Testis (tissue), 3 donors: ENCODE results near the gene PEX6. TPM values are rescaled to one million over a fixed set of nuclear protein-coding genes. Genes with fewer than 3 reads are reported as not detected.
A peak's percentile ranks its signal among the peaks of the same experiment; 100 is the strongest.

Experiments used
- DNase-seq: peaks from one replicate; pipeline ENCODE4 v3.0.0-alpha.2; 2019
- H3K27ac ChIP-seq, 2 donors: fragments of 200-600 bp; sonication (generic); one replicate each; pipeline ENCODE4 v1.5.1; 2019
- H3K27me3 ChIP-seq: fragments of 200-600 bp; sonication (generic); one replicate; pipeline ENCODE4 v1.5.1; 2019
- H3K36me3 ChIP-seq: fragments of 200-600 bp; sonication (generic); one replicate; pipeline ENCODE4 v1.5.1; 2017; ENCODE audit warnings: low read depth; ENCODE audit errors: missing control alignments
- H3K4me1 ChIP-seq: fragments of 200-600 bp; sonication (generic); one replicate; pipeline ENCODE4 v1.5.1; 2019
- H3K4me3 ChIP-seq, 2 donors: fragments of 200-600 bp; sonication (generic); one replicate each; pipeline ENCODE4 v1.5.1; 2017 to 2019
- H3K9me3 ChIP-seq: fragments of 200-600 bp; sonication (generic); one replicate; pipeline ENCODE4 v1.5.1; 2017
- POLR2A ChIP-seq: fragments of 450-650 bp; IDR thresholded peaks from one replicate; pipeline ENCODE4 v1.6.1; 2017; ENCODE audit warnings: antibody characterized with exemption, mild to moderate bottlenecking, moderate library complexity
- WGBS, 2 donors: methylation state at CpG; one replicate each; pipeline ENCODE4 v1.1.5; 2018; 5-methylcytosine and 5-hydroxymethylcytosine counted together
- intact Hi-C: fragments of 100-400 bp; cut with DNase I; formaldehyde crosslinking; loops from one replicate; pipeline ENCODE4 v1.15.1; 2023; ENCODE audit warnings: low total_unique reads
- polyA plus RNA-seq: library from polyadenylated mRNA; stranded (reverse); fragments of 350-450 nt; fragmentation: Illumina TruSeq; extraction: RNeasy Lipid Tissue Mini Kit (QIAGEN cat#74804); gene quantifications from one replicate; pipeline ENCODE4 v1.2.3, GENCODE V29; 2014; ENCODE audit warnings: low read depth, low replicate concordance; ENCODE audit not compliant: insufficient read depth
- total RNA-seq, 2 donors: library from RNA; depleted of rRNA; stranded (reverse); fragments of >200 nt; gene quantifications; one replicate each; pipeline ENCODE4 v1.2.3, GENCODE V29; 2016
- TF ChIP-seq, protein P1 (sequence below), 3 experiments: fragments of 450-650 bp in 2 of 3; fragments of 200-600 bp in 1 of 3; sonication (generic) in 1 of 3; IDR thresholded peaks; one replicate each; pipeline ENCODE4 v1.5.1; 2016 to 2019; ENCODE audit warnings: antibody characterized with exemption in 3 of 3, mild to moderate bottlenecking in 2 of 3, moderate library complexity in 1 of 3

The PEX6 gene
- total and polyA plus RNA-seq, 3 donors from 2014 or later: 15.3 to 50.4 (median 22.5) TPM

- H3K36me3 ChIP-seq: no peaks in the 10 kb centered on the region
- DNase-seq: no peak
- TF ChIP-seq, protein P1, sequence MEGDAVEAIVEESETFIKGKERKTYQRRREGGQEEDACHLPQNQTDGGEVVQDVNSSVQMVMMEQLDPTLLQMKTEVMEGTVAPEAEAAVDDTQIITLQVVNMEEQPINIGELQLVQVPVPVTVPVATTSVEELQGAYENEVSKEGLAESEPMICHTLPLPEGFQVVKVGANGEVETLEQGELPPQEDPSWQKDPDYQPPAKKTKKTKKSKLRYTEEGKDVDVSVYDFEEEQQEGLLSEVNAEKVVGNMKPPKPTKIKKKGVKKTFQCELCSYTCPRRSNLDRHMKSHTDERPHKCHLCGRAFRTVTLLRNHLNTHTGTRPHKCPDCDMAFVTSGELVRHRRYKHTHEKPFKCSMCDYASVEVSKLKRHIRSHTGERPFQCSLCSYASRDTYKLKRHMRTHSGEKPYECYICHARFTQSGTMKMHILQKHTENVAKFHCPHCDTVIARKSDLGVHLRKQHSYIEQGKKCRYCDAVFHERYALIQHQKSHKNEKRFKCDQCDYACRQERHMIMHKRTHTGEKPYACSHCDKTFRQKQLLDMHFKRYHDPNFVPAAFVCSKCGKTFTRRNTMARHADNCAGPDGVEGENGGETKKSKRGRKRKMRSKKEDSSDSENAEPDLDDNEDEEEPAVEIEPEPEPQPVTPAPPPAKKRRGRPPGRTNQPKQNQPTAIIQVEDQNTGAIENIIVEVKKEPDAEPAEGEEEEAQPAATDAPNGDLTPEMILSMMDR (IDR thresholded peaks at IDR 0.05): no peak
- no peak for TF ChIP-seq POLR2A
- H3K4me3 ChIP-seq: peak overlapping the region; percentile 84 to 92
- intact Hi-C loops: no loop called here
- H3K4me1 ChIP-seq: peaks cover 17% of the 10 kb centered on the region
- 36 to 40% methylated on average over 5 of the region's 5 CpGs for WGBS, 2 donors
- no peaks in the 10 kb centered on the region for H3K27me3 ChIP-seq
- no peaks in the 10 kb centered on the region for H3K9me3 ChIP-seq
- peak overlapping the region; percentile 40 to 88 for H3K27ac ChIP-seq
Observed at GRCh38 chr6:43020847-43021246, 41.9 kb upstream of the PEX6 start.

DNA sequence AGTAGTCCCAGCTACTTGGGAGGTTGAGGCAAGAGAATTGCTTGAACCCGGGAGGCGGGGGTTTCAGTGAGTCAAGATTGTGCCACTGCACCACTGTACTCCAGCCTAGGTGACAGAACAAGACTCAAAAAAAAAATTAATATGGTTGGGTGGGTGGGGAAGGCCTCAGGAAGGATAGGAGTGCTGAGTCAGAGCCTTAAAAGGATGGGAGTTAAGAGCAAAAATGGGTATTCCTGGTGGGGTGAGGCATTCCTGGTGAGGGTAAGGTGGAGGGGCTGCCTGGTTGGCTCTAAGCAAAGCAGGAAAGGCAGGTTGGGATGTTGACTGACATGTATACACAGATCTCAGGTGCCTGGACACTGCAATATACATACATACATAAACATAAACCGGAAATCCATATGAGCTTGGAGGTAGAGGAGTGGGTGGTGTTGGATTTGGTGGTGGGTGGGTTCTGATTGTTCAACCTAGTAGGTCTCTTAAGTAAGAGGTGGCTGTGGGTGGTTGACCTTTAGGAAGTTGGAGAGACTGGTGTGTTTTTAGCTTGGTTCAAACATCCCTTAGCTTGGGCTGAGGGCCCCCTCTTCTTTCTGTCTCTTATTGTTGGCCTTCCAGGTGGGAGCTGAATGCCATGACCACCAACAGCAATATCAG lies 41.2 kb upstream of the PEX6 start:
- Histone ChIP-seq H3K36me3 (no peaks in the 10 kb centered on the region), H3K4me1 (peaks cover 23% of the 10 kb centered on the region), H3K9me3 (no peaks in the 10 kb centered on the region), H3K27me3 (no peaks in the 10 kb centered on the region), H3K4me3 (no peak overlapping the region), H3K27ac (peak overlapping the region in 1 of 2 donors; percentile 88)
- TF ChIP-seq POLR2A: no peak
- TF ChIP-seq, protein P1 (IDR thresholded peaks at IDR 0.05): no peak
- intact Hi-C loops: no loop called here
- 95 to 100% methylated on average over 3 of the region's 3 CpGs for WGBS, 2 donors
- DNase-seq: no peak

DNA sequence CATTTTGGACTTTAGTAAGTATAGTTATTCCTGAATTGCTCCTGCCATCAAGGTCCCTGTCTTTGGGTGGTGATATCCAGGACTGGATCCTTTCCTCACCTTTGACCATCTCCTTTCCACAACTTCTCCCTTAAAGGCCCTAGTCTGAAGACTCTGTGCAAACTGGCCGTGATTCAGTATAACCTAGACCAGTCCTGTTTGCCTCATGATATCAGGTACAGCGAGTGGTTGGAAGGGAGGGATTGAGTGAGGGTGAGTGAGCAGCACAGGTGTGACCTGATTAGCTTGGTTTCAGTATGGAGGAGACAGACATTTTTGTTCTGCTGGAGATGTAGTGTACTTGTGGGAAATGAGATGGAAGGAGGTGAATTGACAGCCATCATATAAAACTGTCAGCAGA lies 40.2 kb upstream of the PEX6 start:
- DNase-seq: no peak
- H3K27ac ChIP-seq: no peak overlapping the region
- H3K4me3 ChIP-seq: no peak overlapping the region
- 85 to 86% methylated on average over 2 of the region's 2 CpGs for WGBS, 2 donors
- intact Hi-C loops: no loop called here
- no peak for TF ChIP-seq POLR2A
- TF ChIP-seq, protein P1 (IDR thresholded peaks at IDR 0.05): no peak
- no peaks in the 10 kb centered on the region for H3K36me3 ChIP-seq
- no peaks in the 10 kb centered on the region for H3K9me3 ChIP-seq
- H3K27me3 ChIP-seq: no peaks in the 10 kb centered on the region
- H3K4me1 ChIP-seq: peaks cover 29% of the 10 kb centered on the region

GRCh38 chr6:43016943-43017334 lies 38.0 kb upstream of the PEX6 start:
- Histone ChIP-seq H3K4me3 (no peak overlapping the region), H3K4me1 (peaks cover 37% of the 10 kb centered on the region), H3K27me3 (no peaks in the 10 kb centered on the region), H3K27ac (peak overlapping the region; percentile 3 to 21), H3K9me3 (no peaks in the 10 kb centered on the region), H3K36me3 (no peaks in the 10 kb centered on the region)
- WGBS, 2 donors: 81 to 87% methylated on average over 3 to 12 of the region's 12 CpGs
- TF ChIP-seq POLR2A: no peak
- TF ChIP-seq, protein P1 (IDR thresholded peaks at IDR 0.05): no peak
- DNase-seq: no peak
- intact Hi-C loops: no loop called here
